ENCODE measurements around the gene CCDC68. TPM values are rescaled to one million over a fixed set of nuclear protein-coding genes. Genes with fewer than 3 reads are reported as not detected.

Gene CCDC68
- total and polyA plus RNA-seq, 2 donors (not counting 3 experiments of a cell fraction or from before 2014, with no cell fraction given), result 0.72 to 1.0 TPM

DNA sequence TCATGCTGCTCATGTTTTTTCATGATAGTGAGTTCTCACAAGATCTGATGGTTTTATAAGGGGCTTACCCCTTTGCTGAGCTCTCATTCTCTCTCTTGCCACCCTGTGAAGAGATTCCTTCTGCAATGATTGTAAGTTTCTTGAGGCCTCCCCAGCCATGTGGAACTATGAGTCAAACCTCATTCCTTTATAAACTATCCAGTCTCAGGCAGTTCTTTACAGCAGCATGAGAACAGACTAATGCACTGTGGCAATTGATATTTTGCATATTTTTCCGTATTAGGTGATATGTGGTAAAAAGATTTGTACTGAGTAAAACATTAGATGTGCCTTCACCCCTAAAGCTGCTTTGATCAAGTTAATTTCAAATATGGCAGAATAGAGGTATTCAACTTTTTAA is 82.2 kb downstream of the CCDC68 start:
- no peak overlapping the region for H3K9ac ChIP-seq (replicated peaks; ENCODE audit: extremely low read depth, insufficient read depth, low read length)
- BruUV-seq (replicated peaks), result no TSS peak
- H3K27ac ChIP-seq (ENCODE audit: insufficient read depth, low read depth, low read length), result no peak overlapping the region
- H3K4me1 ChIP-seq (ENCODE audit: control insufficient read depth, extremely low read depth, insufficient read depth, low read length), result no peaks in the 10 kb centered on the region
- TF ChIP-seq, protein P1, sequence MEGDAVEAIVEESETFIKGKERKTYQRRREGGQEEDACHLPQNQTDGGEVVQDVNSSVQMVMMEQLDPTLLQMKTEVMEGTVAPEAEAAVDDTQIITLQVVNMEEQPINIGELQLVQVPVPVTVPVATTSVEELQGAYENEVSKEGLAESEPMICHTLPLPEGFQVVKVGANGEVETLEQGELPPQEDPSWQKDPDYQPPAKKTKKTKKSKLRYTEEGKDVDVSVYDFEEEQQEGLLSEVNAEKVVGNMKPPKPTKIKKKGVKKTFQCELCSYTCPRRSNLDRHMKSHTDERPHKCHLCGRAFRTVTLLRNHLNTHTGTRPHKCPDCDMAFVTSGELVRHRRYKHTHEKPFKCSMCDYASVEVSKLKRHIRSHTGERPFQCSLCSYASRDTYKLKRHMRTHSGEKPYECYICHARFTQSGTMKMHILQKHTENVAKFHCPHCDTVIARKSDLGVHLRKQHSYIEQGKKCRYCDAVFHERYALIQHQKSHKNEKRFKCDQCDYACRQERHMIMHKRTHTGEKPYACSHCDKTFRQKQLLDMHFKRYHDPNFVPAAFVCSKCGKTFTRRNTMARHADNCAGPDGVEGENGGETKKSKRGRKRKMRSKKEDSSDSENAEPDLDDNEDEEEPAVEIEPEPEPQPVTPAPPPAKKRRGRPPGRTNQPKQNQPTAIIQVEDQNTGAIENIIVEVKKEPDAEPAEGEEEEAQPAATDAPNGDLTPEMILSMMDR (IDR thresholded peaks at IDR 0.05; ENCODE audit: extremely low read depth in 1 of 2, insufficient read depth in 1 of 2, low read depth in 1 of 2, low read length in 2 of 2), result no peak
- TF ChIP-seq EZH2 (IDR thresholded peaks at IDR 0.05; ENCODE audit: borderline replicate concordance, low read depth, low read length, severe bottlenecking) (no peak), POLR2AphosphoS5 (IDR thresholded peaks at IDR 0.05; ENCODE audit: insufficient read depth, low read depth, low read length) (no peak), JUN (IDR thresholded peaks at IDR 0.05; ENCODE audit: borderline replicate concordance, insufficient read depth, insufficient read length, low read depth) (no peak), MYC (IDR thresholded peaks at IDR 0.05; ENCODE audit: low read depth, low read length) (no peak), GATA2 (IDR thresholded peaks at IDR 0.05; ENCODE audit: insufficient read depth, insufficient read length, low read depth, low read length) (no peak), POLR2A (IDR thresholded peaks at IDR 0.05; ENCODE audit: low read depth, low read length) (no peak), FOS (IDR thresholded peaks at IDR 0.05; ENCODE audit: borderline replicate concordance, insufficient read depth, low read length) (no peak)
- TF ChIP-seq, protein P2, sequence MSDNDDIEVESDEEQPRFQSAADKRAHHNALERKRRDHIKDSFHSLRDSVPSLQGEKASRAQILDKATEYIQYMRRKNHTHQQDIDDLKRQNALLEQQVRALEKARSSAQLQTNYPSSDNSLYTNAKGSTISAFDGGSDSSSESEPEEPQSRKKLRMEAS (IDR thresholded peaks at IDR 0.05; ENCODE audit: insufficient read depth, insufficient read length), result no peak
- ChIA-PET POLR2A (no interaction called here), CTCF (no interaction called here)
- H2AFZ ChIP-seq (ENCODE audit: low read depth, low read length), result no peak overlapping the region
- no peaks in the 10 kb centered on the region for H3K9me1 ChIP-seq (replicated peaks; ENCODE audit: control insufficient read depth, extremely low read depth, insufficient read depth, low read length)
- dilution Hi-C loops (cut with MboI; ENCODE audit: extremely low pct_ligation_motif_present, low sequenced_read_pairs), result no loop called here
- no peaks in the 10 kb centered on the region for H3K36me3 ChIP-seq (ENCODE audit: control insufficient read depth in 2 of 2, extremely low read depth in 1 of 2, insufficient read depth in 2 of 2, low read length in 2 of 2)
- no peaks in the 10 kb centered on the region for H3K9me3 ChIP-seq (replicated peaks; ENCODE audit: control insufficient read depth, insufficient read depth, low read length)
- intact Hi-C loops (cut with micrococcal nuclease), result no loop called here
- no peak for DNase-seq (ENCODE audit: low read depth, low spot score)
- no peak for FAIRE-seq
- peaks cover 2 to 7% of the 10 kb centered on the region in 2 experiments for H3K27me3 ChIP-seq (ENCODE audit: control insufficient read depth in 2 of 2, insufficient read depth in 2 of 2, low read length in 2 of 2)
- H3K79me2 ChIP-seq (ENCODE audit: control insufficient read depth, insufficient read depth, low read length), result no peaks in the 10 kb centered on the region
- H3K4me2 ChIP-seq (ENCODE audit: insufficient read depth, low read length), result no peak overlapping the region
- H3K4me3 ChIP-seq (replicated peaks in 1 of 3; ENCODE audit: insufficient read depth in 1 of 3, low read depth in 1 of 3, low read length in 3 of 3), result no peak overlapping the region
- H4K20me1 ChIP-seq (replicated peaks; ENCODE audit: control insufficient read depth, extremely low read depth, insufficient read depth, low read length), result no peaks in the 10 kb centered on the region
